HG03457 (cell line): ENCODE results near the gene MRPL1.
A peak's percentile ranks its signal among the peaks of the same experiment; 100 is the strongest.

Experiments
- ATAC-seq: cut with Tn5 transposase; IDR thresholded peaks from one replicate; pipeline ENCODE4 v1.9.1; 2021; ENCODE audit warnings: moderate number of reproducible peaks; ENCODE audit not compliant: unreplicated experiment

MRPL1 gene

GRCh38 chr4:77862478-77863216 lies at the start of gene MRPL1:
TSS of gene MRPL1 (plus strand) at chr4:77862830. CDS start at chr4:77862849, 19 bp downstream.
- peak; percentile 73 for ATAC-seq

DNA sequence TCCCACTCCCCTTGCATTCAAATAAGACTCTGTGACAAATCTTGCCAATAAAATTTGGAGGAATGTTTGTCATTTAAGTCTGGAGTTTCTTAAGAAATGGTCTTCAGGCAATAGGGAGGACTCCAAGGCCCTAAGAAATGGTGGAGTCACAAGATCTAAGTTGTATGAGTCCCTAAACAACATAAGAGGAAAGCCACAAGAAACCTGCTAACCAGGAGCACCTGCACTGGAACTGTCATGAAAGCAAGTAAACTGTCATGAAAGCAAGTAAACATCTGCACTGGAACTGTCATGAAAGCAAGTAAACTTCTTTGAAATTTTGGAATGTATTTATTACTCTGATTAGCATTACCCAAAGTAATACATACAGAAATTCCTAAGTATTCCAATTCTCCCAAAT lies 47.0 kb upstream of the MRPL1 start:
- no peak for ATAC-seq

- no peak for ATAC-seq
These were observed 46.1 kb upstream of the MRPL1 start for GRCh38 chr4:77816546-77816945.

DNA sequence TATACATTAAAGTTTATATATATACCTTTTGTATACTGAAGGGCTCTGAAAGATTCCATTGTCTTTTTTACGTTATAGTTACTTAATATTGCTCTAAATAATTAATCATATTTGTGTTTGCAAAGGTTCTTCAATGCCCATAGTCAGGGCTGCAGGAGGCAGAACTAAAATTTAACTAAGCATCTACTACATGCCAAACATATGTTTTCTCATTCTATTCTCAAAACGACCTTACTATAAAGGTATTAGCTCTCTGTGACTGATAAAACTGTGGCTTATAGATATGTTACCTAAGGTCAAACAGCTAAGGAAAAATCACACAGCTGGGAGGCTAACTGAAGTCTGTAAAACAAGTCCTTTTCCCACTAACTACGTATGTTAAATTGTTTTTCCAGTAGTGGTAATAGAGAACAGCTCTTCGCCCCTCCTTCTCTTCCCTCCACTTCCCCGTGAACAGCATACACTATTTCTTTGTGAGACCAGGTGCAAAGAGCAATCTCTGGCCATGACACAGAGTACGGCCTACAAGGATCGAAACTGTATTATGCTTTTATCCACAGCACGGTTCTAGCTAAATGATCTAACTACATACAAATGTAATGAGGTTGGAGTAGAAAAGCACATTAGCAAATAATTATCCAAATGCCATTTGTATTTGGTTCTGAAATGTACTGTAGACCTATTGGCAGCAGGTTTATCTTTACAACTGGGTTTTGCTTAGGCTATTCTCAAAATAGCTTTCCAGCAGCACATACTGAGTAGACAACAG lies 45.1 kb upstream of the MRPL1 start:
- no peak for ATAC-seq

DNA sequence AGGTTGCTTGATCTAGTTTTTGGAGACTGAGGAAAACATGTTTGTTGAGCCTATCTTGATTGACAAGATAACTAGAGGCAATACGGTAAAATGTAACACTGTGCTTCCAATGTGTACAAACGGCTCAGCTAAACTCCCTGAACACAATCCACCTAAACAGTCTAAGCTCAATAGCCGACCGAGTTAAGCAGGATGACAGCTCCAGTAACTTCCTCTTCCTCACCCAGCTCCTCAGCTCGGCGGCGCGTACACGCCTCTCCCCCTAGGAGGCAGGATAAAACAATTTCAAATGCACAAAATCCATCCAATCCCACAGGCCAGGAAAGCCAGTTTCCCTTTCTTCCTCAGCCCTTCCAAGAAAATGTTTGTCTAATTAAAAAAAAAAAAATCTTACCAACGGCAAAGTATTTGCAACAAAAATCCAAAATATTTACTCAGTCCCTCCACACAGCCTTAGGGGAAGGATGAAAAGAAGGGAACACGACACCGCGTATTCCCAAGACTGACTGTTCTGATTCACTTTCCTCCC lies 44.5 kb upstream of the MRPL1 start:
- ATAC-seq = no peak

GRCh38 chr4:77818602-77819403 lies 43.8 kb upstream of the MRPL1 start, which contains the start of gene CNOT6L:
TSS of gene CNOT6L (minus strand) at chr4:77819368. CDS start at chr4:77819308, 60 bp downstream.
- peak; percentile 25 for ATAC-seq

DNA sequence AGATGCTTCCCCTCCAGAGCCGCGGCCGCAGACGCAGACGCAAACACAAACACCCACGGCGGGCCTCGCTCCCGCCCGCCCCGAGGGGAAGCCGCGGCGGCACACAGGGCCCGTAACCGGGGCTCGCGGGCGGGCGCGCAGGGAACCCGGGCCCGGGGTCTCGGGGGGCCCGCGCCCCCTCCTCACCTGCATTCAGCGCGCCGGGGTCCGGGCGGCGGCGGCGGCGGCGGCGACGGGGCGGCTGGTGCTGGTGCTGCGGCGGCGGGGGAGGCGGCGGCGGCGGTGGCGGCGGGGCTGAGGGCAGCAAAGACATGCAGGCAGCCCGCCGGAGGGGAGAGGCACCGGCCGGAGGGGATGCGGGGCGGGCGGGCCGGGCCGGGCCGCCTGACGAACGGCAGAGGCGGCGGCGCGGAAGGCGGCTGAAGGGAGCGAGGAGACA lies 43.2 kb upstream of the MRPL1 start:
- ATAC-seq = peak; percentile 12

- peak; percentile 71 for ATAC-seq
These were observed 42.6 kb upstream of the MRPL1 start for GRCh38 chr4:77819843-77820648.

GRCh38 chr4:77820649-77821561 lies 41.7 kb upstream of the MRPL1 start:
- ATAC-seq = no peak

DNA sequence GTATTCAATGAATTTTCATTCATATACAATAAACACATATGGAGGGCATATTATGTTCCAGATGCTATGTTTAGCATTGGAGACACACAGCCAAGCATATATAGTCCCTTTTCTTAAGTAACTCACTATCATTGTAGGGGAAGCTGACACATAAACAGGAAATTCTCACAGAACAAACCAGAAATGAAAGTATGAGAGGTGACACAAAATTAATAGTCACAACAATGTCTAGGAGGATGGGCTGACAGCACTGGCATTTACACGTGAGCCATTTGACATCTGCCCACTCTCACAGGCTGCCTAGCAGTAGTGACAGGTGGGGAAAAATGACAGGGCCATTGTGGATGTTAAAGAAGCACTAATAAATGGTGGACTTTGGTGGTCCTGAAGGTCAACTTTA lies 40.9 kb upstream of the MRPL1 start:
- ATAC-seq = no peak

- no peak for ATAC-seq
These were observed 36.4 kb upstream of the MRPL1 start for GRCh38 chr4:77826275-77826674.

- ATAC-seq = no peak
These were observed 35.3 kb upstream of the MRPL1 start for GRCh38 chr4:77827343-77827742.

- no peak for ATAC-seq
These were observed 29.4 kb upstream of the MRPL1 start for GRCh38 chr4:77833126-77833724.

- no peak for ATAC-seq
These were observed 28.2 kb upstream of the MRPL1 start for GRCh38 chr4:77834403-77834802.

DNA sequence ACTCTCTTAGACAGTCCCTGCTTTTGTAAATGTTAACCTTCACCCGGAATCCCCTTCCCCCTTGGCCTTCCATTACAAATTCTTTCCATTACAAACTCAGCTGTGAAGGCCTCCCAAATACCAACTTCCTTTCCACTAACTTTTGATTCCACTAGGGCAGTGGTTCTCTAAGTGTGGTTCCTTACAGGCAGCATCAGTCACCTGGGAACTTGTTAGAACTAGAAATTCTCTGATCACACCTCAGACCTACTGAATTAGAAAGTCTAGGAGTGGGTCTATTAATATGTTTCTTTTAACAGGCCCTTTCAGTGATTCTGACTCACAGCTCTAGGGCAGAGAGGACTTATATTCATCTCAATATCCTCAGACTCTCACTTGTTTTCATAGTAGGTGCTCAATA lies 19.0 kb upstream of the MRPL1 start:
- ATAC-seq = no peak

DNA sequence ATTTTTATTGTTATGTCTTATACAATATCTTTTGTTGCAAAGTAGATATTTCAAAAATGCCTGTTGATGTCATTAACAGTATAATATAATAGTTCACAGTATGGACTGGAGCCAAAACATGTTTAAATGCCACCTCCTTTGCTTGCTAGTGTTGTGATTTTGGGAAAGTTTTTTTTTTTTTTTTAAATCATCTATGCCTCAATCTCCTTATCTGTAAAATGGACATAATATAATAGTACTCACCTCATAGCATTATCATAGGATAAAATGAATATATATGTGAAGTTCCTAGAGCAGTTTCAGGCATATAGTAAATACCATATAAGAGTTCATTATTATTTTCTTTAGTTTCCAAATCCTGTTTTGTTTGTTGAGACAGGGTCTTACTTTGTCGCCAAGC lies 18.3 kb upstream of the MRPL1 start:
- no peak for ATAC-seq

DNA sequence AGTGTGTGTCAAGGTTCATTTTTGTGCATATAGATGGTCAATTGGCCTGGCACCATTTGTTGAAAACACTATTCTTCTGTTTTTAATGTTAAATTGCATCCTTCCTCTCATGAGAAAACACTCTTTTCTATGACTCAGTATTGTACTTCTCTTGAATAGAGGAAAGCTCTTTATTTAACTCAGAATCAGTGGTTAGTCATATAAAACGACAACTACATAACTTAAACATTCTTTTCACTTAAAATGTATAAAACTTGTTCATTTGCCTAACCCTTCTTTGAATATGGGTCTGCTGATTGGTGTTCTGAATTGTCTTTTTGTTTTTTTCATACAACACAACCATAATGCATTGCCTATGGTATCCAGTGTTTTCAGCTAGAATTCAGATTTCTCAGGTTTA lies 17.2 kb upstream of the MRPL1 start:
- no peak for ATAC-seq

- no peak for ATAC-seq
These were observed 16.7 kb upstream of the MRPL1 start for GRCh38 chr4:77845929-77846328.

DNA sequence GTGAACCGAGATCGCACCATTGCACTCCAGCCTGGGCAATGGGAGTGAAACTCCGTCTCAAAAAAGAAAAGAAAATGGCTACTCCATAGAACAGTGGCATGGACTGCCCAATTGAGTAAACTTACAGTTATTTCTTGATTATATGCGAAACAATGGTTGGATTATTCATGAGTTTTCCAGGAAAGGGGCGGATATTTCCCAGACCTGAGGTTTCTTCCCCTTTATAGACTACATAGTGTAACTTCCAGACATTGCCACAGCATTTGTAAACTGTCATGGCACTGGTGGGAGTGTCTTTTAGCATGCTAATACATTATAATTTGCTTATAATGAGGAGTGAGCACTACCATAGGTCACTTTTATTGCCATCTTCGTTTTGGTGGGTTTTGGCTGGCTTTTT lies 14.1 kb upstream of the MRPL1 start:
- ATAC-seq = no peak
